A673 (cell line): ENCODE measurements around the gene MUC22.

Experiments used
- EZH2 ChIP-seq: fragments of 200-600 bp; sonication (generic); IDR thresholded peaks from 2 replicates; pipeline ENCODE4 v1.6.1; 2017; ENCODE audit warnings: borderline replicate concordance, low read depth, mild to moderate bottlenecking, mixed read lengths, antibody characterized with exemption, low read length; ENCODE audit not compliant: poor library complexity, severe bottlenecking
- TF ChIP-seq, protein P1 (sequence below): fragments of 300-800, 200-600 bp; sonication (generic); conservative IDR thresholded peaks from 2 replicates; pipeline ENCODE4 v1.5.1; 2017; ENCODE audit warnings: low read depth, mild to moderate bottlenecking, antibody characterized with exemption, low read length, moderate library complexity, mixed read lengths

DNA sequence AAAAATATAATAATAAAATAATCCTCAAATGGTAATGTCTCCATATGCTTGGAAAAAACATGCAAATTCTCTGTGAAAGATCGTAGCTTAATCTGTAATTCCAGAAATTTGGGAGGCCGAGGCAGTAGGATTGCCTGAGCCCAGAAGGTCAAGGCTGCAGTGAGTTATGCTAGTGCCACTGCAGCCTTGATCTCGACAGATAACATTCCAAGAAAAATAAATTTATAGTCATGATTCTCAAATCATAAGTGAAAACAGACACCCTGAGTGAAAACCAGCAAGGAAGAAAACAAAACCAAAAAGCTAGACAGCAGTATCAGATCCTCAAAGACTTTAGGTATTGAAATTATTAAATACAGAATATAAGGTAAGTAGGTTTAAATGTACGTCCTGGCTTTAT lies 30.6 kb upstream of the MUC22 start:
- TF ChIP-seq, protein P1, sequence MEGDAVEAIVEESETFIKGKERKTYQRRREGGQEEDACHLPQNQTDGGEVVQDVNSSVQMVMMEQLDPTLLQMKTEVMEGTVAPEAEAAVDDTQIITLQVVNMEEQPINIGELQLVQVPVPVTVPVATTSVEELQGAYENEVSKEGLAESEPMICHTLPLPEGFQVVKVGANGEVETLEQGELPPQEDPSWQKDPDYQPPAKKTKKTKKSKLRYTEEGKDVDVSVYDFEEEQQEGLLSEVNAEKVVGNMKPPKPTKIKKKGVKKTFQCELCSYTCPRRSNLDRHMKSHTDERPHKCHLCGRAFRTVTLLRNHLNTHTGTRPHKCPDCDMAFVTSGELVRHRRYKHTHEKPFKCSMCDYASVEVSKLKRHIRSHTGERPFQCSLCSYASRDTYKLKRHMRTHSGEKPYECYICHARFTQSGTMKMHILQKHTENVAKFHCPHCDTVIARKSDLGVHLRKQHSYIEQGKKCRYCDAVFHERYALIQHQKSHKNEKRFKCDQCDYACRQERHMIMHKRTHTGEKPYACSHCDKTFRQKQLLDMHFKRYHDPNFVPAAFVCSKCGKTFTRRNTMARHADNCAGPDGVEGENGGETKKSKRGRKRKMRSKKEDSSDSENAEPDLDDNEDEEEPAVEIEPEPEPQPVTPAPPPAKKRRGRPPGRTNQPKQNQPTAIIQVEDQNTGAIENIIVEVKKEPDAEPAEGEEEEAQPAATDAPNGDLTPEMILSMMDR: no peak
- no peak for TF ChIP-seq EZH2
